Vagina (tissue), 2 donors: ENCODE data around the gene PKN3.

Source experiments
- POLR2A ChIP-seq, 2 donors: fragments of 450-650 bp; IDR thresholded peaks; one replicate each; pipeline ENCODE4 v1.6.1; 2017; ENCODE audit warnings: antibody characterized with exemption in 2 of 2, mild to moderate bottlenecking in 2 of 2, moderate library complexity in 2 of 2
- POLR2AphosphoS5 ChIP-seq, 2 donors: sonication (generic); formaldehyde crosslinking; IDR thresholded peaks; one replicate each; pipeline ENCODE4 v1.9.0; 2017; ENCODE audit warnings: antibody characterized with exemption in 2 of 2, mild to moderate bottlenecking in 2 of 2, low read depth in 1 of 2; ENCODE audit not compliant: insufficient read depth in 1 of 2
- TF ChIP-seq, protein P1 (sequence below), 3 experiments: fragments of 450-650 bp in 2 of 3; fragments of 200-600 bp in 1 of 3; sonication (generic) in 1 of 3; IDR thresholded peaks; one replicate each; pipeline ENCODE4 v1.5.1; 2017 to 2019; ENCODE audit warnings: antibody characterized with exemption in 3 of 3, mild to moderate bottlenecking in 2 of 3, moderate library complexity in 2 of 3

GRCh38 chr9:128704356-128704670 lies 2.0 kb downstream of the PKN3 start:
- no peak for TF ChIP-seq POLR2A (IDR thresholded peaks at IDR 0.05)
- TF ChIP-seq, protein P1, sequence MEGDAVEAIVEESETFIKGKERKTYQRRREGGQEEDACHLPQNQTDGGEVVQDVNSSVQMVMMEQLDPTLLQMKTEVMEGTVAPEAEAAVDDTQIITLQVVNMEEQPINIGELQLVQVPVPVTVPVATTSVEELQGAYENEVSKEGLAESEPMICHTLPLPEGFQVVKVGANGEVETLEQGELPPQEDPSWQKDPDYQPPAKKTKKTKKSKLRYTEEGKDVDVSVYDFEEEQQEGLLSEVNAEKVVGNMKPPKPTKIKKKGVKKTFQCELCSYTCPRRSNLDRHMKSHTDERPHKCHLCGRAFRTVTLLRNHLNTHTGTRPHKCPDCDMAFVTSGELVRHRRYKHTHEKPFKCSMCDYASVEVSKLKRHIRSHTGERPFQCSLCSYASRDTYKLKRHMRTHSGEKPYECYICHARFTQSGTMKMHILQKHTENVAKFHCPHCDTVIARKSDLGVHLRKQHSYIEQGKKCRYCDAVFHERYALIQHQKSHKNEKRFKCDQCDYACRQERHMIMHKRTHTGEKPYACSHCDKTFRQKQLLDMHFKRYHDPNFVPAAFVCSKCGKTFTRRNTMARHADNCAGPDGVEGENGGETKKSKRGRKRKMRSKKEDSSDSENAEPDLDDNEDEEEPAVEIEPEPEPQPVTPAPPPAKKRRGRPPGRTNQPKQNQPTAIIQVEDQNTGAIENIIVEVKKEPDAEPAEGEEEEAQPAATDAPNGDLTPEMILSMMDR (IDR thresholded peaks at IDR 0.05): no peak
- TF ChIP-seq POLR2AphosphoS5 (IDR thresholded peaks at IDR 0.05; ENCODE audit: insufficient read depth in 1 of 2, low read depth in 1 of 2): no peak
